GM19438 (cell line): ENCODE data around the gene SLC25A42.
"Not testable (repeated sequence)": the region's sequence is repeated elsewhere in the genome, so short reads cannot be mapped to it uniquely, and the experiment has no call there.

Experiments used
- ATAC-seq: cut with Tn5 transposase; IDR thresholded peaks from one replicate; pipeline ENCODE4 v1.9.1; 2021; ENCODE audit warnings: low read depth; ENCODE audit not compliant: unreplicated experiment

SLC25A42 gene

DNA sequence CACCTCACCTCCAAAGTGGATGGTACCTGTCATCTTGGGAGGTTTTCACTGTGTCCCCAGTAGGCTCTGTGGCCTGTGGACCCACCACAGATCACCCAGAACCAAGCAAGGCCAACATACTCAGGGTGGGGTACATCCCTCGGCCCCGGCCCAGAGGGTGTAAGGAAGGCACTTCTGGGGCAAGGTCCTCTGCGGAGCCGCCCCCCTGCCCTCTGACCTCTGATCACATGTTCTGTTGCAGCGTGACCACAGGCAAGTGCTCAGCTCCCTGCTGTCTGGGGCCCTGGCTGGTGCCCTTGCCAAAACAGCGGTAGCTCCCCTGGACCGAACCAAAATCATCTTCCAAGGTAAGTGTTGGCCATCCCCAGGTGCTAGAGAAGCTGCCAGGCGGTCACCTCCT lies 37.7 kb downstream of the SLC25A42 start:
- ATAC-seq, result no peak

- not testable (repeated sequence) for ATAC-seq
Measured at GRCh38 chr19:19102566-19102965, 38.8 kb downstream of the SLC25A42 start.

GRCh38 chr19:19103167-19103566 lies 39.4 kb downstream of the SLC25A42 start:
- no peak for ATAC-seq

DNA sequence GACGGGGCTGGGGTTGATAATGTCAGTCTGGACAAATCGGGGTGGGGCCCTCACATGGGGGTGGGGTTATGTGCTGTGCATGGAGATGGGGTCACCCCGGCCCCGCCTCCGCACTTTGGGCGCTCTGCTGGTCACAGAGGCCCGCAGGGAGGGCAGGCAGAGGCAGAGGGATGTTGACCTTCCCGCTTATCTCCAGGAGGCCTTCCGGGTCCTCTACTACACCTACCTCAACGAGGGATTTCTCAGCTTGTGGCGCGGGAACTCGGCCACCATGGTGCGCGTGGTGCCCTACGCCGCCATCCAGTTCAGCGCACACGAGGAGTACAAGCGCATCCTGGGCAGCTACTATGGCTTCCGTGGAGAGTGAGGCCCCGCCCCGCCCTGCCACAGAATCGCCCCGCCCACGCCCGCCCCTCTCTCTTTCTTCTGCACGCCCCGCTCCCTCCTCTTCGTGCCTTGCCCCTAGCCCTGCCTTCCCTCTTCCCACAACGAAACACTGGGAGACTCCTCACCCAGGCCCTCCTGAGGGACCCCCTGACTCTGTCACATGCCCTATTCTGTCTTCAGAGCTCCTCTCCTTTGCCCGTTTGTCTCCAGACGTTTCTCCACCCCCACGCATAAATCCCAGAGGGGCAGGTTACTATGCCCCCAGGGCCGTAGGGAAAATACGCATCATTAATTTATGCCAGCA lies 41.7 kb downstream of the SLC25A42 start:
- no peak for ATAC-seq

- ATAC-seq, result no peak
Measured at GRCh38 chr19:19106056-19106551, 42.3 kb downstream of the SLC25A42 start.

GRCh38 chr19:19106938-19107337 lies 43.1 kb downstream of the SLC25A42 start:
- not testable (repeated sequence) for ATAC-seq

GRCh38 chr19:19107654-19108053 lies 43.9 kb downstream of the SLC25A42 start:
- no peak for ATAC-seq

DNA sequence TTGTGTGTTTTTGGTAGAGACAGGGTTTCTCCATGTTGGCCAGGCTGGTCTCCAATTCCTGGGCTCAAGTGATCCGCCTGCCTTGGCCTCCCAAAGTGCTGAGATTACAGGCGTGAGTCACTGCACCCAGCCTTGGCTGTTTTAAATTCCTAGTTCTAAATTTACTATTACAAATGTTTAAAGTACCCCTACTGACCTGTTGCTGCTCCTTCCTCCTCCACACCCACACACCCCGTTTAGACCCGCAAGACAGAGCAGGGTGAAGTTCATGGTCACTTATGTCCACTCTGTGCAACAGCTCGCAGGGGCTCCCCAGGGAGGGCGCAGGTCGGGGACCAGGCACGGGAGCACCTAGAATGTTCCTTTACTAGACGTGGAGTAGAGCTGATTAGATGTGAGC lies 45.8 kb downstream of the SLC25A42 start:
- ATAC-seq, result no peak

GRCh38 chr19:19110410-19111135 lies 46.8 kb downstream of the SLC25A42 start:
- no peak for ATAC-seq

DNA sequence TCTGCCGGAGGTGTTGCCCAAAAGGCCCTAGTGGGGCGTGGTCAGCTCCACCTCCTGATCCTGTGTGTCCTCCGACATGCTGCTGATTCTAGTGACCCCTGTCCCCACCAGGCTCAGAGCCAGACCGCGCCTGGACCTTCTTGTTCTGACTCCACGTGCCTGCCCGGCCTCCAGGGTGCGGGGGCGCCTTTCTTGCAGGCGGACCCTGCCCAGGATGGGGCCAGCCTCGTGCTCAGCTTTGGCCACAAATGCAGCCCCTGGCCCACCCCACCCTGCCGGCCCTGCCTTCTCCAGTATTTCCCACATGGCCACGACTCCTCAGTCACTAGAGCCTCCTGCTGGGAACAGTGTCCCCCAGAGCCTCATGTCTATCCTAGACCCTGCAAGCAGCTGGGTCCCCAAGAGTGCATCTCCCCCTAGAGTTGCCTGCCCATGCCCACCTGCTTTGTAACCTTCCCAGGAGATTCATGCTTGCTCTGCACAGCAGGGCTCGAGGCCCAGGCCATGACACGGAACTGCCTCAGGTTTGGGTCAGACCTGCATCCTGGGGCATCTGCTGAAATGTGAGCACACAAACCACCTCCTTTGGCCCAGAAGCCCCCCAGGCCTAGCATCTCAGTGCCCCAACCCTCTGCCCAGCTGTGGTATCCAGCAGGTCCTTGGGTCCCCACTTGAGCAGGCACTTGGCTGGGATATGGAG lies 47.5 kb downstream of the SLC25A42 start:
- ATAC-seq, result no peak

- no peak for ATAC-seq
Measured at GRCh38 chr19:19111967-19112580, 48.3 kb downstream of the SLC25A42 start.

DNA sequence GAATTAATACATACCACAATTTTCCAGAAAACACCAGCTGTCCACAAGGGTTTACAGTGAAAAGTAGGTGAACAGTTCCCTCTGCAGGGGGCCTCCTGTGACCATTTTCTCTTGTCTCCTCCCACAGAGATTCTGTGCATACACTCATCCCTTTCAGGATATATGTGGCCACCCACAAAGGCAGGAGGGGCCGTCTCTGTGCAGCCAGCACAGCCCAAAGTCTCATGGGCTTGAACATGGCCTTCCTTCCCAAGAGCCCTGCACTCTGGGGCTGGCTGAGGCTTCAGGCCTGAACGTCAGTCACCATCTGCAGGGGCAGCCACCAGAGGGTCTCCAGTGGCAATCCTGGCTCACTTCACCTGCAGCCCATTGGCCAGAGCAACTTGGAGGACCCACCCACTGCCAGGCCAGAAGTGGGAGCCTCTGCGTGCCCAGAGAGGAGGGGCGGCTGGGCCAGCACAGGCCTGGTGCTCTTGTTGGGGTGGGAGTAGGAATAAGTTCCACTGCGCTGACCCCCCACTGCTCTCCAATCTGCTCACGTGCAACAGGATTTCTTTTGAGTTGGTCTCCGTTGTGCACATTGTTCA lies 49.3 kb downstream of the SLC25A42 start:
- no peak for ATAC-seq

GRCh38 chr19:19115954-19116353 lies 52.2 kb downstream of the SLC25A42 start:
- ATAC-seq, result no peak

DNA sequence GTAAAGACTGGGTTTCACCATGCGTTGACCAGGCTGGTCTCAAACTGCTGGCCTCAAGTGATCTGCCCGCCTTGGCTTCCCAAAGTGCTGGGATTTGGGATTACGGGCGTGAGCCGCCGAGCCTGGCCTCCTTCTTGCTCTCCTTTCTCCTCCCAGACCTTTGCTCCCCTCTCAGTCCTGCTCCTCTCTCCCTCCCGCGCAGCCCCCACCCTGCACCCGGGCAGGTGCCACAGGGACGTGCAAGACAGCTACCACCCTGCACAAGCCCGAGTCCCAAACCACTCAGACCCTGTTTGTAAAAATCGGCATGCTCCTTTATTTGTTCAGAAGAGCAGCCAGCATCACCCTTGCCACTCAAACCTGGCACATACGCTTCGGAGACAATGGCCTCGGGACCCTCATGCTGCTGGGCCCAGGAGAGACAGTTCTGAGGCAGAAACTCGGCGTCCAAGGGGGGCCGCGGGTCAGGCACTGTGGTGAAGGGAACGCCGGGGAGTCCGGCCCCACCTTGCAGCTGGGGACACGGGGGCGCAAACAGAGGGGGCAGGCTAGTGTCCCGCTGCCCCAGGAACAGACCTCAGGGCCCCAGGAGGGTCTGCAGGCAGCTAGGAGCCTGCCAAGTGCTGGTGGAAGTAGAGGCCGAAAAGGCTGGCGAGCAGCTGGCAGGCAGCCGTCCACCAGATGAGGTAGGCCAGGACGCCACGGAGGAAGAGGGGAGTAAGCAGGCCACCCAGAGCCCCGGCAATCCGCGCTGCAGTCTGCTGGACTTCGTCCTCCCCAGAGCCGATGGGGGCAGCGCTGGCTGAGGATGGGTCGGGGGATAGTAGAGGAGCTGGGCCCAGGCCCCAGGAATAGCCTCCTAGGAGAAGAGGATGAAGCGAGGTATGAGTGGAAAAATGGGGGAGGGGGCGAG lies 55.8 kb downstream of the SLC25A42 start:
- ATAC-seq, result no peak

DNA sequence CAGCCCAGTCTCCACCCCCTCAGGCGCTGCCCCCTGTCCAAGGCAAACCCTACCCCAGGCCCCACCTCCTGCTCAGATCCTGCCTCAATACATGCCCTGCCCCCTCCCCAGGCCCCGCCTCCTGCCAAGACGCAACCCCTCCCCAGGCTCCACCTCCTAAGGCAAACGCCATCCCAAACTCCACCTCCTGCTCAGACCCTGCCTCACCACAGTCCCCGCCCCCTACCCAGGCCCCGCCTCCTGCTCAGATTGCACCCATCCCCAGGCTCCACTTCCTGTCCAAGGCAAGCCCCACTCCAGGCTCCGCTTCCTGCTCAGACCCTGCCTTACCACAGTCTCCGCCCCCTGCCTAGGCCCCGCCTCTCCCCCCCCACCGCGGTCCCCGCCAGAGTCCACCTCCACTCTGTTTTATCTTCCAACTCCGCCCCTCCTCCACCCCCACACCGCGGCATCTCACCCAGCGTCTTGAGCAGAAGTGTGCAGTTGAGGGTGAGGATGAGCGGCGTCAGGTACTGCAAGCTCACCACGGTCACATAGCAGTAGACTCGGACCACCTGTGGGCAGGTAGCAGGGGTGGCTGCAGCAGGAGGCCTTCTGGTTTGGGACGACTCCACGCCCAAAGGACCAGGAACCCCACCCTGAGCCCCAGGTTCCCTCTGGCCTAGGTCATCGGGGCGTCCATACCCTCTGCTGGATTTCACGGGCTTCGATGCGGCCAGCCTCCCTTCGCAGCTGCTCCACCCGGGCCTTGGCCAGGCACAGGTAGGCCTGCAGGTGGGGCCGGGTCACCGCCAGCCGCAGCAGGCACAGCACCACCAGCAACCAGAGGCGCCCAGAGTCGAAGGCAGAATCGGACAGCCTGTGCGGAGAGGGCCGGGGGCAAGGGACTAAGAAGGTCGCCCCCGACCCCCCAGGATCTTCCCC lies 56.8 kb downstream of the SLC25A42 start:
- no peak for ATAC-seq

DNA sequence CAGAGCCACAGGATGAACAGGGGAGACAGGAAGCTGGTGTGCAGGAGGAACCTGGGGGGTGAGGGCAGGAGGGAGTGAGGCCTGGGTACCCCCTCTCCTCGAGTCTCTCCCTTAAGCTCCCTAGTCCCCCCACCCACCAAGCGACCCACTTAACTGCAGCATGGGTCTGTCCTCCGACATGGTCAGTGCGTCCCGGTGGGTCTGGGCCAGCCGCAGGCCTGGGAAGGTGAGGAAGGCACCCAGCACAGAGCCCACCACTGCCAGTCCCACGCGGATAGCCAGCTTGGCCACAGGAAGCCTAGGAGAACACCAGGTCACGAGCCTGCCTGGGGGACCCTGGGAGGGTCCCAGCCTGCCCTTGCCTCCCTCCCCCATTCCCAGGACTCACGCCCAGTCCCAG lies 57.6 kb downstream of the SLC25A42 start:
- ATAC-seq, result no peak

GRCh38 chr19:19122902-19123301 lies 59.1 kb downstream of the SLC25A42 start:
- no peak for ATAC-seq

DNA sequence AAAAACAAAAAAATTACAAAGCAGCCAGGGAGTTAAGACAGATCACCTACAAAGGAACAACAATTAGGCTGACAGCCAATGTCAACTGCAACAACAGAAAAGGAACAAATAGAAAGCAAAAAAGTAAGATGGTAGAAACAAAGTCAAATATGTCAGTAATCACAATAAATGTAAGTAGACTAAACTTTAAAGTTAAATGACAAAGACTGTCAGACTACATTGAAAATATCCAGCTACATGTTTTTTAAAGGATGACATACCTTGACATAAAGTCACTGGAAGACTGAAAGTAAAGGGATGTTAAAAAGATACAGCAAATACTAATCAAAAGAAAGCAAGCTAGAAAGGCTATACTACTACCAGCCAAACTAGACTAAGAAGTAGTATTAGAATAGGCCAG lies 59.6 kb downstream of the SLC25A42 start:
- ATAC-seq, result no peak

GRCh38 chr19:19126102-19126501 lies 62.3 kb downstream of the SLC25A42 start:
- no peak for ATAC-seq
